ENCODE data around the gene SCOC.

DNA sequence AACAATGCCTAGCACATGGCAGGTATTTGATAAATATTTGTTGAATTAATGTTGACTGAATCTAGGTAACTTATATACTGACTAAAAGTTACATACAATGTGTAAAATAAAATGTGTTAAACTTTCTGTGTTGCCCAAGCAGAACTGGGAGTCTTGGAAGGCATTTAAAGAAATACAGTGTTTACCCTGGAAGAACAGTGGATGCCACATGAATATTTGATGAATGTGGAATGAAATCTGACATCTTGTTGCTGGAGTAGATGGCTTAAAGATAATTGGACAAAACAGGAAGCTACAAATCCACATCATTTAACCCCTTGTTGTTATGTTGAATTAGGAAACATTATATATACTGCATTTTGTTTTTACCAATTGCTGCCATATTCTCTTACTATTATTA is 39.9 kb upstream of the SCOC start:
- TF ChIP-seq ARNT (IDR thresholded peaks at IDR 0.05) (no peak), ELF4 (IDR thresholded peaks at IDR 0.05) (no peak), SUZ12 (IDR thresholded peaks at IDR 0.05) (no peak), ZNF384 (IDR thresholded peaks at IDR 0.05) (no peak), BHLHE40 (IDR thresholded peaks at IDR 0.05; ENCODE audit: borderline replicate concordance) (no peak), FOXK2 (IDR thresholded peaks at IDR 0.05) (no peak), SP1 (IDR thresholded peaks at IDR 0.05) (no peak), HDGF (IDR thresholded peaks at IDR 0.05; ENCODE audit: borderline replicate concordance) (no peak), FOXM1 (IDR thresholded peaks at IDR 0.05; ENCODE audit: borderline replicate concordance) (no peak), TARDBP (IDR thresholded peaks at IDR 0.05) (no peak), LEF1 (IDR thresholded peaks at IDR 0.05; ENCODE audit: borderline replicate concordance) (no peak), NFRKB (IDR thresholded peaks at IDR 0.05) (no peak)
- TF ChIP-seq, protein P1, sequence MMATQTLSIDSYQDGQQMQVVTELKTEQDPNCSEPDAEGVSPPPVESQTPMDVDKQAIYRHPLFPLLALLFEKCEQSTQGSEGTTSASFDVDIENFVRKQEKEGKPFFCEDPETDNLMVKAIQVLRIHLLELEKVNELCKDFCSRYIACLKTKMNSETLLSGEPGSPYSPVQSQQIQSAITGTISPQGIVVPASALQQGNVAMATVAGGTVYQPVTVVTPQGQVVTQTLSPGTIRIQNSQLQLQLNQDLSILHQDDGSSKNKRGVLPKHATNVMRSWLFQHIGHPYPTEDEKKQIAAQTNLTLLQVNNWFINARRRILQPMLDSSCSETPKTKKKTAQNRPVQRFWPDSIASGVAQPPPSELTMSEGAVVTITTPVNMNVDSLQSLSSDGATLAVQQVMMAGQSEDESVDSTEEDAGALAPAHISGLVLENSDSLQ (IDR thresholded peaks at IDR 0.05), result no peak
